SK-MEL-5 (cell line): ENCODE data around the gene DGKB. TPM values are rescaled to one million over a fixed set of nuclear protein-coding genes. Genes with fewer than 3 reads are reported as not detected.

Experiments used
- DNase-seq: peaks from one replicate; pipeline ENCODE4 v3.0.0-alpha.2; 2016; ENCODE audit warnings: low read depth, low spot score
- in situ Hi-C: cut with HindIII; loops from 2 replicates; pipeline ENCODE4 v1.10.0; 2016; ENCODE audit warnings: low sequenced_read_pairs, high pct_unique_total_duplicates, low pct_unique_long_range_greater_than_20kb
- total RNA-seq: library from RNA; depleted of rRNA; stranded (reverse); fragments of >200 nt; shearing (Covaris generic); gene quantifications from 2 replicates; pipeline ENCODE4 v1.2.3, GENCODE V29; 2014

Gene DGKB
- total RNA-seq, 1 experiment from 2014 or later = 0.16 TPM

DNA sequence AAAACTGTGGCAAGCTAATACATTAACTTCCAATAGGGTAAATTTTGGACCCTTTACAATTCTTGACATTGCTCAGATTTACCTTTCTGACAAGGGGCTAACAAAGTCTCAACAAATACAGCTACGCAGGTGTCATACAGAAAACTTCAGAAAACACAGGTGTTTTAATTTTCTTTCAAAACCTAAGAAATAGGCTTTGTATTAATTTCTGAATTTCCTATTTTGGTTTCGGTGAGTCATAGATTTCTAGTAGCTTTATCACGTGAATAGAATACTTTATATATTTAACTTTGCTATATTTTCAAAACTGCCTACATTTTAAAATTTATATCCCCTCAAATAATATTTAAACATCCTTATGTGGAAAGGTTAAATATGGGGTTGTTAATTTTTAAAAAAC lies 215.3 kb downstream of the DGKB start:
- in situ Hi-C loops = loop anchor here (25.0 kb wide), 1 partner anchor 1400 kb away; no protein-coding TSS in a partner anchor
- no peak for DNase-seq

GRCh38 chr7:14685167-14685566 lies 217.4 kb downstream of the DGKB start:
- in situ Hi-C loops = loop anchor here (25.0 kb wide), 1 partner anchor 1398 kb away; no protein-coding TSS in a partner anchor
- no peak for DNase-seq

DNA sequence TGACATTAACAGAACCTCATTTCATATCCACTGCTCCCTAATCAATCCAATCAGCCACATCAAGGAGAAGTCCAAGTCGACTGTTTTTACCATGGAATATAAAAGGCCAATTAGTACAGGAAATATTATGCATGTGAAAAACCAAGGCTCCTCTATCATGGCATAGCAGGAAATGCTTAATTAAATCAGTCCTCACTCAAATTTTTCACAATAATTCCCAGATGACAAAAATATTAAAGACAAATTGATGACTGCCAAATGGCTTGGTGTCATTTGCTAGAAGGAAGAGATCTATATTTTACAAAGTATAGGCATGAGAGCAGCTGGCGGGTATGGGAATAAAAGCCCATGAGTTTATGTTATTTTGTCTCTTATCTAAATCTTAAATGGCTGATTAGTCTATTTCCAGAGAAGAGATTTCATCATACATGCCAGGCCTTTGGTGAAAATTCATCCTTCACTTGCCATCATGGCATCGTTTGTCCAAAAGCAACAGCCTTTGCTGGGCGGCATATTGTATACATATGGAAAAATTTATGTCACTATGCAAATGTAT lies 219.6 kb downstream of the DGKB start:
- in situ Hi-C loops = loop anchor here (25.0 kb wide), 1 partner anchor 1396 kb away; no protein-coding TSS in a partner anchor

GRCh38 chr7:14676896-14677295 lies 225.7 kb downstream of the DGKB start:
- in situ Hi-C loops = loop anchor here (25.0 kb wide), 1 partner anchor 1390 kb away; no protein-coding TSS in a partner anchor
- no peak for DNase-seq

More for the DNA sequence above, 219.6 kb downstream of the DGKB start:
- DNase-seq = no peak

- in situ Hi-C loops = no loop called here
- no peak for DNase-seq
These were observed 229.3 kb downstream of the DGKB start for GRCh38 chr7:14673202-14673601.

DNA sequence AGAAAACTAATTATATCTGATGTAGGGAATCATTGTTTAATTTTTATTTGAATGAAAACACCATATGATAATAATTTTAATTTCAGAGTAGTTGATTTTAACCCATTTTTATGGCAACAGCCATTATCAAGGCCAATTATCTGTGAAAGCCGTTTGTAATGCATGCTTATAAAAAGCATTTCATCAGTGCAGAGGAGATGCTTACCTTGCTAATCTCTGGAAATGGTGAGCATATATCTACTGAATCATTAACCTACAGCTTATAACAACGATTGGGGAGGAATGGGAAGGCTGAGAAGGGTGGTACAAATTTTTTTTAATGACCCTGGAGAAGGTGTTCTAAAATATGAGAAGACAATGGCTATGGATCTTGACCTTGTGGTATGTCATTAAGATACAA lies 235.6 kb downstream of the DGKB start:
- no peak for DNase-seq
- in situ Hi-C loops = no loop called here

- DNase-seq = no peak
- in situ Hi-C loops = no loop called here
These were observed 236.2 kb downstream of the DGKB start for GRCh38 chr7:14666304-14666703.

- DNase-seq = no peak
- in situ Hi-C loops = no loop called here
These were observed 262.8 kb downstream of the DGKB start for GRCh38 chr7:14639801-14640200.

DNA sequence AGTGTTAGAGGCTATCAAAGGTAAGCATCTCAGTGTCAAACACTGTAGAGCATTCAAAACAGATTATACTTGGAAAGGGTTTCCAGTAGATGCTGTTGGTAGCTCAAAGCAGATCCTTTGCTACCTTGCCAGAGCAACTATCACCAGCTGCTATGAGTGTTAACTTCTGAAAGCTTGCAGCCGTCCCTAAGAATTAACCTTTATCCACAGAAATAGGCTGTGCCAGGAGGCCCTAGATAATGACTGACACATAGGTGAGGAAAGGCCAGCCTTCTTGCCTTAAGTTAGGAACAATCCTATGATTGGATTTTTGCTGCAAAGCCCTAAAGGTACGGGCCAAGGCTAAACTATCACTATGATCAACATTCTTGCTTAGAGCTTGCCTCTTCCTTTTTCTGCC lies 263.2 kb downstream of the DGKB start:
- no peak for DNase-seq
- in situ Hi-C loops = no loop called here

DNA sequence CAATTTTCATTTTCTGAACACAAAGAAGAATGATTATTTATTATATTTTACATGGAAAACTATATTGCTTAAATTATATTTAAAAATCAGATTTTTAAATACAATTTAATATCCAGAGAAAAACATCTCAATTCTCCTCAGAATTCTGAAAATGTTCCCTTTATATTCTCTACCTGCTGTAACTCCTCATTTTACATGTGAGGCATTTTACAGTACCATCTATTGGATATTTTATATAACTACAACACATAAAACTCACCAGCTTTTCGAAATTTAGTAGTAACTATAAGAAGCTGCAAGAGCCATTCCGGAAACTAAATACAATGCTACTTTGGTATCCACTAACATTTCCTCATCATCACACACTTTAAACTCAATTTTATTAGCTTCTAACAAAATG lies 264.6 kb downstream of the DGKB start:
- no peak for DNase-seq
- in situ Hi-C loops = no loop called here

DNA sequence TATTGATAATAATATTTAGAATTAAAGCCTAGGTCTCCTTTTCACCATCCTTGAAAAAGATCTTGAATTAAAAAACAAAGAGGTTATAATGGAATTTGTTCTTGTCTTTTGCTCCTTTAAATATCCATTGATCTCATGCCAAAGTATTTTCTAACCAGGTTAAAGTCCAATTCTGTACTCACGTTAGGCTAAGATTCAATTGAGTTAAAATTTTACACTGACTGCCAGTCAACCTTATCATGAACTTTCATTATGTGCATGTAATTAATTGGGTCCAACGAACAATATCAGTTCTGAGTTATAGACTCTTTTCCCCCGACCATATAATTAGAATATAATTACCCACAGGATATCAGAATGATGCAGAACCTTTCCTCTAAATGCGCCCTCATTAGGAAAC lies 266.6 kb downstream of the DGKB start:
- in situ Hi-C loops = no loop called here
- DNase-seq = no peak

DNA sequence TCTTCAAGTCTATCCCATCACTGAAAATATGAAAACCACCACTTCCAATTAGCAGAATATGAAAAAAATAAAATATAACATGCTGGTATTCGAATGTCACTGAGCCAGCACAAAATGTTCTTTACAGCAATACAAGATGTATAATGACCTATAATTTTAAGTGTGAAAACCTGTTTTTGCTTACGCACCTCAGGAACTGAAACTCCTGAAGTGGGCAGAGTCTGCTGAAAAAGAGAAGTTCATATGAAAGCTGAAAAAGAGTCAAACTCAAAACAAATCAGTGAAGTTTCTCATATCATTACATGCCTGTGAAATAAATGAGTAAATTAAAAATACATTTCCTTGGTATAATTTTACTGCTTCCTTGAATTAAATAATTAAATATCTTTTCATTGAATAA lies 272.5 kb downstream of the DGKB start:
- in situ Hi-C loops = no loop called here
- DNase-seq = no peak

DNA sequence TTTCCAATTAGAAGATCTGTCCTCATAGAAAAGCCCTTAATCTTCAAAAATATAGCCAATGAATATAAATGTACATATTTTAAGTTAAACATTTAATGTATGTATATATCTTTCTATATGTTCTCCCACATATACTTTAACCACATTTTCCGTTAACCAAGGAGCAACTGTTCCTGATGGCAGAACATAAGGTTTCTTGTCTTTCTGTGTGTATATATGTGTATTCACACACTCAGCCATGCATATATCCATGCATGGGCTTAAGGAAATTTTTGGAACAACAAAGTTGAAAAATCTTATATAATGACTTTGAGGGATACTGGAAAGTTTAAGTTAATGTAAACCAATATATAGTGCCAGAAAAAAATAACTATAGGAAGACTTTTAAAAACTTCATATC lies 274.0 kb downstream of the DGKB start:
- DNase-seq = no peak
- in situ Hi-C loops = no loop called here

DNA sequence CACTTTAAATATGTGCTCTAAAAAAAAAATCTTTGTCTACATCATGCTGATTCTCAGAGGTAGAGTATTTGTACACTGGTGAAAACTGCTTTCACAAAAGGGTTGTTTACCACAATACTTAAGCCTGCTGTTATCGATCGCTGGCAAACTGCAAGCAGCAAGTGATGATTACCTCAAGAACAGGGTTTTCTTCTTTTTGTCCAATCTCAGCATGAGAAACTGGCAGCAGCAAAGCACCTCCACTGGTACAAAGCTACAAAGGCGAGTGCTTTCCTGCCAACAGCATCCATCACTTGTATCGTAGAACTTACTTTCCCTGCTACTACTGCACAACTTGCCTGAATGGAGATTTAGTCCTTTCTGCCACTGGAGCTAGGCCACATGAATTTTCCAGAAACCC lies 276.5 kb downstream of the DGKB start:
- in situ Hi-C loops = no loop called here
- no peak for DNase-seq

DNA sequence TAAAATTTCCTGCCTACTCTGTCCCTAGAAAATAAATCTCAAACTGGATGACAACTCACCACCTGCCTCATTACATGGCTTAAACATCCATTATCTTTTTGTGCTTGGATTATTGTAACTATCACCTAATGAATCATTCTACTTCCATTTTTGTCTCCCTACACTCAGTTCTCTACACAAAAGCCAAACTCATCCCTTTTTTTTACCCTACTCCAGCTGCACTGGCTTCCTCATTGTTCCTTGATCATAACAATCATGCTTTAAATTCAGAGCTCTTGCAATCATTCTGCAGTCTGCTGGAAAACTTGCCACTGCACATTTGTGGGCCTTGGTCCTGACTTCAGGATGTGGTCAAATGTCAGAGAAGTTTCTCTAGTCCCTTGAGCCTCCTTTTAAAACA lies 280.0 kb downstream of the DGKB start:
- no peak for DNase-seq
- in situ Hi-C loops = no loop called here

- no peak for DNase-seq
- in situ Hi-C loops = no loop called here
These were observed 296.4 kb downstream of the DGKB start for GRCh38 chr7:14606101-14606500.

DNA sequence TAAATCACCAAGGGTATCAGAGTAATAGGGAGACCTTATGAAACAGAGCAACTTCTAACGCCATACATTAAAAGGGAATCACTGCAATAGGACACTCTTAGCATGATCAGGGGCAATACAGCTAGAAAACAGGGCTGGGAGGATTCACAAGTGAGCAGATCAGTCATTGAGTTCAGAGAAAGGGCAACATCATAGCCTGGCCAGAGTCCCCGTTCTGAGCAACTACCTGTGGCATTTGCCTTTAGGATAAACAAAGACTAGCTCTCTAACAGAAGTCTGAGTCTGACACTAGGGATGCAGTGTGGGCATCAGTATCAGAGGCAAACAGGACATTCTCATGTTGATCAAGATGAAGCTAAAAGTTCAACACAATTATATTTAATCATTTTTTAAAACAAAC lies 297.9 kb downstream of the DGKB start:
- in situ Hi-C loops = no loop called here
- no peak for DNase-seq

DNA sequence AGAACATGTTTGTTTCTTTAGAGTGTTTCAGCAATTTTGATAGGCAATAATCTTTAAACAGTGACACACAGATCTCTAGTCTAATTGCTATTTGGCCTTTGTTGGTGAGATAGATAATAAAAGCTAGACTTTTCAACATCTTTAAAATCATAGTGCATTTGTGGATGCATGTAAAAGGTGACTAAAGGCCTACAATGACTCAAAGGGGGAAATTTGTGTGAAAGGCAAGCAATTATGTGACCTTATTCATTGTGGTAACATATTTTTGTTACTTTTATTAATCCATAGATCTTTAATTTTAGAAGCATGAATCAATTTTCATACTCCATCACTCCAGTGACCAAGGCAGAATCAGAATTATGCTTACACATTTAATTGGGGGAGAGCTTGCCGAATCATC lies 299.7 kb downstream of the DGKB start:
- no peak for DNase-seq
- in situ Hi-C loops = no loop called here

- no peak for DNase-seq
These were observed 301.7 kb downstream of the DGKB start for GRCh38 chr7:14600766-14601367.

More at GRCh38 chr7:14600766-14601367, 301.7 kb downstream of the DGKB start:
- in situ Hi-C loops = no loop called here
